ENCODE data around the gene GALNS. TPM values are rescaled to one million over a fixed set of nuclear protein-coding genes. Genes with fewer than 3 reads are reported as not detected.

GALNS gene
- total and polyA plus RNA-seq, 4 donors, result 9.3 to 44.1 (median 28.9) TPM

DNA sequence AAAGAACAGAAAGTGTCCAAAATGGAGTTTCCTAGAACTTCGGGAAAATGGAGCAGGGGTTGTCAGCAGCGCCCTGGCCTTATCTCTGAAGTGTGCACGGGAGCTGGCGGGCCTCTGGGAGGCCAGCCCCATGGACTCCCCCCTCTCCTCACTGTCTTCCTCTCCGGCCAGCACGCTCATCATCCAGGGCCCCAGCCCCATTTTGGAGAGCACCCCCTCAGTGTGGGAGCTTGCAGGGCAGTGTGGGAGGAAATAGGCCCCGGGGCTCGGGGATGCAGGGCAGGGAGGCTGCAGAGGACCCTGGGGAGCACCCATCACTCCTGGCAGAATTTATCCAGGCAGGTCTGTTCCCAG is 14.6 kb upstream of the GALNS start:
- no peak for DNase-seq
- Histone ChIP-seq H3K27me3 (ENCODE audit: control insufficient read depth in 1 of 2, insufficient read depth in 2 of 2, low read length in 1 of 2) (no peaks in the 10 kb centered on the region), H3K36me3 (ENCODE audit: control insufficient read depth in 1 of 2, insufficient read depth in 2 of 2, low read length in 1 of 2) (no peaks in the 10 kb centered on the region), H3K4me3 (ENCODE audit: low read length in 2 of 2) (no peak overlapping the region), H3K4me1 (ENCODE audit: control insufficient read depth in 1 of 2, insufficient read depth in 2 of 2, low read length in 2 of 2) (no peaks in the 10 kb centered on the region), H3K27ac (ENCODE audit: low read depth in 1 of 2, low read length in 2 of 2) (no peak overlapping the region), H3K9me3 (ENCODE audit: control insufficient read depth, low read length) (no peaks in the 10 kb centered on the region)
- WGBS, 2 donors, result 34 to 39% methylated on average over 8 of the region's 8 CpGs
- no peak for ATAC-seq (ENCODE audit: low FRiP score)
- intact Hi-C loops (cut with DNase I), result no loop called here

DNA sequence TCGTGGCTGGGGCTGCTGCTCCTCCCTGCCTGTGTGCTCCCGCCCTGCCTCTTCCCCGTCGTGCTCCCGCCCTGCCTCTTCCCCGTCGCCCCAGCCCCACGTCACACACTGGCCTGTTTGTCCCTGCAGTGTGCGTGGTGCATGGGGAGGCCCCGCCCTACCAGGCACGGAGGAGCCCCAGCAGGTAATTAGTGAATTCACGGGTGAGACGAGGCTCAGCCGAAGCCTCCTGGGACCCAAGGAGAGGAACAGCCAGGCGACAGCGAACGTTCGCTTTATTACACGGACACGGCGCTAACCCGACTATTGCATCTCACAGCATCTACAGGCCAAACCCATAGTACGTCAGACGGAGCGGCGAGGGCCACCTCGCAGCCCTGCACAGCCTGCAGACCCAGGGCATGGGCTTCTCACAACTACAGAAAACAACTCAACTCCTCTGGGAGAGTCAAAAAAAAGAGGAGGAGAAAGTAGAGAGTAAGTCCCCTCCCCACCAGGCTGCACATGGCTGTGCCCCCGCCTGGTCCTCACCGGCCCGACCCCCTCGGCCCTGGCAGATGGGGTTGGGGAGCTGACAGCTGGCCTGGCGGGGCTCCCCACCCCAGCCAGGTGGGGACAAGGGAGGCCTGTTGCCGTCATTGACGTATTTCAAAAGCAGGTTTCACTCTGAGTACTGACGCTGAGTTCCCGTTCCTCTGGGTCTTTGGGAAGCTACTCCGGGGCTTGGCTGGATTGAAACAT is 14.0 kb upstream of the GALNS start:
- no peaks in the 10 kb centered on the region for H3K27me3 ChIP-seq (ENCODE audit: control insufficient read depth in 1 of 2, insufficient read depth in 2 of 2, low read length in 1 of 2)
- DNase-seq, result no peak
- no peak overlapping the region for H3K27ac ChIP-seq (ENCODE audit: low read depth in 1 of 2, low read length in 2 of 2)
- no peak for ATAC-seq (ENCODE audit: low FRiP score)
- intact Hi-C loops (cut with DNase I), result no loop called here
- no peaks in the 10 kb centered on the region for H3K36me3 ChIP-seq (ENCODE audit: control insufficient read depth in 1 of 2, insufficient read depth in 2 of 2, low read length in 1 of 2)
- 47 to 53% methylated on average over 37 of the region's 37 CpGs for WGBS, 2 donors
- H3K4me1 ChIP-seq (ENCODE audit: control insufficient read depth in 1 of 2, insufficient read depth in 2 of 2, low read length in 2 of 2), result no peaks in the 10 kb centered on the region
- H3K9me3 ChIP-seq (ENCODE audit: control insufficient read depth, low read length), result no peaks in the 10 kb centered on the region
- H3K4me3 ChIP-seq (ENCODE audit: low read length in 2 of 2), result no peak overlapping the region

DNA sequence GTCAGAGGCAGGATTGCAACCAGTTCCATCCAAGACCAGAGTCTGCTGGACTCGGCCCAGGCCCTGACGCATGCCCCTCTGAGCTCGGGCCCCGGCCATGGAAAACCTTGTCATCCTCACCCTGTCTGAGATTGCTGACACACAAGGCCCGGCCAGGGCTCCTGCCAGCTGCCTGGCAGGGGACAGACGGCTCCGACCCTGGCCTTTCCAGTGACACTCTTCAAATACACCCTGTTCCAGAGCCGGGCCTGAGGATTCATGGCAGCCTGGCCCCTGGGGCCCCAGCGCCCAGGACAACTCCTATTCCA is 12.9 kb upstream of the GALNS start:
- 31 to 35% methylated on average over 9 of the region's 9 CpGs for WGBS, 2 donors

DNA sequence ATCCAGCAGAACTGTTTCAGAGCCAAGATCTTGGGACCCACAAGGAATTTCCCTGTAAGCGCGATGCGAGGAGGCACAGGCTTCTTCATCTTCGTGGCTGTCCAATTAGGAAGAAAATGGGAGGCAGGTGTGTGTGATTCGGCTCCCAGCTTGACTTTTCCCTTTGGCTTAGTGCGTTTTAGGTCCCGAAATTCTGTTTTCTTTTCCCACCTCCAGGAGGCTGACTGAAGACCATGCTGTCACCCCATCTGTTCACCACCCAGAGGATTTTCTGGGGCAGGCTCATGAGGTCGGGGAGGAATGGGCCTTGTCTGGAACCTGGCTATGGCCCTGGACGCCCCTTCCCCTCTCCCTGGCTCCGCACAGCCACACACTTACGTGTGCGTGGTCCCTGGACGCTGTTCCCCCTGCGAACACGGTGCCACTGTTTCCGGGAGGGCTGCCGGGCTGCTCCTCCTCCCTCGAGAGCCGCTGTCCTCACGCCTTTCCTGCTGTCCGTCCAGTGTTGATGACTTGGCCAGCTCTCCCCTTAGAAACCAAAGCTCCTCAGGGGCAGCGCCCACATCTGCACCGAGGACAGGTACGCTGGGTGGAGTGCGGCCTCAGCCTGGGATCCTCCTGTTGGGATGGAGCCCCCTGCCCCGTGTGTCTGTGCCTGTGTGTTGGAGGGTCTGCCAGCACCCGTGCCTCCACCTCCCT is 12.4 kb upstream of the GALNS start:
- Histone ChIP-seq H3K27me3 (ENCODE audit: control insufficient read depth in 1 of 2, insufficient read depth in 2 of 2, low read length in 1 of 2) (no peaks in the 10 kb centered on the region), H3K27ac (ENCODE audit: low read depth in 1 of 2, low read length in 2 of 2) (no peak overlapping the region), H3K36me3 (ENCODE audit: control insufficient read depth in 1 of 2, insufficient read depth in 2 of 2, low read length in 1 of 2) (no peaks in the 10 kb centered on the region), H3K4me1 (ENCODE audit: control insufficient read depth in 1 of 2, insufficient read depth in 2 of 2, low read length in 2 of 2) (no peaks in the 10 kb centered on the region), H3K4me3 (ENCODE audit: low read length in 2 of 2) (no peak overlapping the region), H3K9me3 (ENCODE audit: control insufficient read depth, low read length) (no peaks in the 10 kb centered on the region)
- 60 to 79% methylated on average over 27 of the region's 27 CpGs for WGBS, 2 donors
- intact Hi-C loops (cut with DNase I), result no loop called here
- ATAC-seq (ENCODE audit: low FRiP score) (no peak), DNase-seq (no peak)

More for the DNA sequence above, 12.9 kb upstream of the GALNS start:
- Histone ChIP-seq H3K27ac (ENCODE audit: low read depth in 1 of 2, low read length in 2 of 2) (no peak overlapping the region), H3K9me3 (ENCODE audit: control insufficient read depth, low read length) (no peaks in the 10 kb centered on the region), H3K4me1 (ENCODE audit: control insufficient read depth in 1 of 2, insufficient read depth in 2 of 2, low read length in 2 of 2) (no peaks in the 10 kb centered on the region), H3K36me3 (ENCODE audit: control insufficient read depth in 1 of 2, insufficient read depth in 2 of 2, low read length in 1 of 2) (no peaks in the 10 kb centered on the region), H3K4me3 (ENCODE audit: low read length in 2 of 2) (no peak overlapping the region), H3K27me3 (ENCODE audit: control insufficient read depth in 1 of 2, insufficient read depth in 2 of 2, low read length in 1 of 2) (no peaks in the 10 kb centered on the region)
- intact Hi-C loops (cut with DNase I), result no loop called here
- no peak for DNase-seq
- no peak for ATAC-seq (ENCODE audit: low FRiP score)

DNA sequence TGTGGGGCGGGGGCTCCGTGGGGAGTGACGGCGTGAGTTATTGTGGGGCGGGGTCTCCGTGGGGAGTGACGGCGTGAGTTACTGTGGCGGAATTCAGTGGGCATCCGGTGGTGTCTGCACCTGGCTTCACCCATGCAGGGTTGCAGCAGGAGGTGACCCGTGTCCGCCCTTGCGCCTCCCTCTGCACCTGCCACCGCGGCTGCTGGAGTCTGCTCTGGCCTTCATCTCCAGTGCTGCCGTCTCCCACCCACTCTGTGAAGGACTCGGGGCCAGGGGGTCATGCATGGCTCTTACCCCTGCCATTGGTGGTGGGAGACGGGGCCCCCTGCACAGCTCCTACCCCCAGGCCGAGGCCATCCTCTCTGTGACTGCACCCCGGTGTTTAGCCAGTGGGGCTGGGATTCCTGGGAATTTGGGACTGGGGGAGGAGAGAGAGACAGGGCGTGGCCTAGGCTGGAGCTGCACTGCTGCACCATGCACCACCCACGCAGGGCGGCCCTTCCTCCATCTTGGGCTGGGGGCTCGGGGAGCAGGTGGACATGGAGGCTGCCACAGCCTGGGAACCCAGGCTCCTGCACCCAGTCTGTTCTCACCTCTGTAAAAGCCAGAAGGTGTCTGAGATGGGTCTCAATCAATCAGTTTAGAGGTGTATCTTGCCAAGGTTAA is 11.0 kb upstream of the GALNS start:
- no peaks in the 10 kb centered on the region for H3K4me1 ChIP-seq (ENCODE audit: control insufficient read depth in 1 of 2, insufficient read depth in 2 of 2, low read length in 2 of 2)
- H3K36me3 ChIP-seq (ENCODE audit: control insufficient read depth in 1 of 2, insufficient read depth in 2 of 2, low read length in 1 of 2), result peaks cover 0 to 2% of the 10 kb centered on the region in 2 donors
- H3K27me3 ChIP-seq (ENCODE audit: control insufficient read depth in 1 of 2, insufficient read depth in 2 of 2, low read length in 1 of 2), result no peaks in the 10 kb centered on the region
- no peak overlapping the region for H3K4me3 ChIP-seq (ENCODE audit: low read length in 2 of 2)
- DNase-seq (peak in 1 of 2 donors; percentile 45), ATAC-seq (ENCODE audit: low FRiP score) (no peak)
- no peaks in the 10 kb centered on the region for H3K9me3 ChIP-seq (ENCODE audit: control insufficient read depth, low read length)
- 85 to 90% methylated on average over 24 of the region's 24 CpGs for WGBS, 2 donors
- no peak overlapping the region for H3K27ac ChIP-seq (ENCODE audit: low read depth in 1 of 2, low read length in 2 of 2)
- intact Hi-C loops (cut with DNase I), result no loop called here

DNA sequence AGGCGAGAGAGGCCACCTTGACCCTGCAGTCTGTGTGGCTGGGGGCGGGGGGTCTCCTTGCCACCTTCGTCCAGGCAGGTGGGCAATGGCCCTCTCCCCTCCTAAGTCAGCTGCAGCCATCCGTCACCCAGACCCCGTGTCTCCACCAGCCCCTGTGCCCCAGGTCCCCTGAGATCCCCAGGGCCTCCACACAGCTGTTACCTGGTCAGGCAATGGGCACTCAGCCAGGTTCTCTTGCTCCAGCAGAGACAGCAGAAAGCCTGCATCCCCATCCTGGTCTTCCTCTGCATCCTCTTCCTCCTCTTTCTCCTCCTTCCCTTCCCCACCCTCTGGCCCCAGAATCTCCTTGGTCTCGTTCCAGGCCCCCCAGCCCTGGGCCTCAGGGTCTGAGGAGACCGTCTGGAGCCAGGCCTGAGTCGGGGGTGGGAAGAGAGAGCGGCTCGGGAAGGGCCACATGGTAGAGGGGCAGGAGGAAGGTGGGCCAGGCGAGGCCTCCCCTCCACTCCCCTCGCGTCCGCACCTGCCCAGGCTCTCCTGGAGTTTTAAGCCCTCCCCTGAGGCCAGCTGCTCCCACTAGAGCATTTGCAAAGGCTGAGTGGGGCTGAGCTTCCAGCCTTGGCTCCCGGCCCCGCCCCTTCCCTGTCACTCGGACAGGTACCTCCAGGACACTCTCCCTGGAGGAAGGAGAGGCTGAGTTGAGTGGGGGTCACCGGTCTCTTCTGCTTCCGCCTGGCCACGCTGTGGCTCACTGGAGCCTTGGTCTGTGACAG is 9.6 kb upstream of the GALNS start, which contains the start of gene PABPN1L:
Gene PABPN1L, minus strand, starts transcription at position 510 of the 770 bp plus-strand sequence. Its CDS starts 54 bp downstream, at position 456.
- H3K27ac ChIP-seq (ENCODE audit: low read depth in 1 of 2, low read length in 2 of 2), result no peak within 1 kb of the TSS
- no peak within 1 kb of the TSS for H3K4me3 ChIP-seq (ENCODE audit: low read length in 2 of 2)
- intact Hi-C loops (cut with DNase I), result no loop called here
- ATAC-seq (ENCODE audit: low FRiP score), result no peak
- H3K9me3 ChIP-seq (ENCODE audit: control insufficient read depth, low read length), result no peaks in the 10 kb centered on the region
- no peaks in the 10 kb centered on the region for H3K4me1 ChIP-seq (ENCODE audit: control insufficient read depth in 1 of 2, insufficient read depth in 2 of 2, low read length in 2 of 2)
- no peak for DNase-seq
- H3K27me3 ChIP-seq (ENCODE audit: control insufficient read depth in 1 of 2, insufficient read depth in 2 of 2, low read length in 1 of 2), result no peaks in the 10 kb centered on the region
- WGBS, 2 donors, result 76 to 77% methylated on average over 20 of the region's 20 CpGs
- H3K36me3 ChIP-seq (ENCODE audit: control insufficient read depth in 1 of 2, insufficient read depth in 2 of 2, low read length in 1 of 2), result peaks cover 0 to 2% of the 10 kb centered on the region in 2 donors

DNA sequence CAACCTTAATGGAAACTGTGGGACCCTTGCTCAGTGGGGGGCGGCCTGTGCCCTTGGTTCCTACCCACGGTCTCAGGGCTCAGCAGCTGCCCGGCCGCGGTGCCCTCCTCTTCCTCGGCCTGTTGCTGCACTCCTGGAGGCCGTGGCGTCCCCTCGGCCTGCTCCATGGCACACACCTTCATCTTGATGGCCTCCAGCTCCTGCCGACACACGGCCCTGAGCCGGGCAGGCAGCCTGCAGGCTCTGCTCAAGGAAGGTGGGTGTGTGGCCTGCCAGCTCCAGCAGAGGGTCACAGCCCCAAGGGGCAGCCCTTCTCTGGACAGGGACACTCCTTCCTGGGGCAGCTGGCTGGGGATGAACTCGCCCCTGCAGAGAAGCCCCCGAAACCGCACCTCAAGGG is 9.0 kb upstream of the GALNS start:
- Histone ChIP-seq H3K36me3 (ENCODE audit: control insufficient read depth in 1 of 2, insufficient read depth in 2 of 2, low read length in 1 of 2) (peaks cover 0 to 2% of the 10 kb centered on the region in 2 donors), H3K9me3 (ENCODE audit: control insufficient read depth, low read length) (no peaks in the 10 kb centered on the region), H3K4me3 (ENCODE audit: low read length in 2 of 2) (no peak overlapping the region), H3K27ac (ENCODE audit: low read depth in 1 of 2, low read length in 2 of 2) (no peak overlapping the region), H3K4me1 (ENCODE audit: control insufficient read depth in 1 of 2, insufficient read depth in 2 of 2, low read length in 2 of 2) (no peaks in the 10 kb centered on the region), H3K27me3 (ENCODE audit: control insufficient read depth in 1 of 2, insufficient read depth in 2 of 2, low read length in 1 of 2) (no peaks in the 10 kb centered on the region)
- ATAC-seq (ENCODE audit: low FRiP score) (no peak), DNase-seq (no peak)
- intact Hi-C loops (cut with DNase I), result no loop called here
- 84 to 91% methylated on average over 15 of the region's 15 CpGs for WGBS, 2 donors

DNA sequence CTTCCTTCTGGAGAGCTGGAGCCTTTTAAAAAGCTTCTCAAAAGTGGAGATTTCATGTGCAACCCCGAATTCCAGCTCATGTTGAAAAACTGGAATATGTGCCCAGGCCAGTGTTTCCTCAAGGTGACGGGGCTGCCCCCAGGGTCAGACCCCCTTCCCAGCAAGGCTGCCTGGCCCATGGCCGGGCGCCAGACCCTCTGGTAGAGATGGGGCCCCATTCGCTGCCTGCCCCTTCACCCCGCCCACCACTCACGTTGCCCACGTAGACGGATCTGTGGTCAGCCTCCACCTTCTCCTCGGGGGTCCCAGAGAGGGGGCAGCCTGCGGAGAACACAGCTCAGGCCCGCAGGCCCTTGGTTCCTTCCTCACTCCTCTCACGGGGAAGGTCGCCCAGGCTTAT is 8.6 kb upstream of the GALNS start:
- no peak for DNase-seq
- 78 to 80% methylated on average over 13 to 14 of the region's 14 CpGs for WGBS, 2 donors
- Histone ChIP-seq H3K9me3 (ENCODE audit: control insufficient read depth, low read length) (no peaks in the 10 kb centered on the region), H3K27ac (ENCODE audit: low read depth in 1 of 2, low read length in 2 of 2) (no peak overlapping the region), H3K27me3 (ENCODE audit: control insufficient read depth in 1 of 2, insufficient read depth in 2 of 2, low read length in 1 of 2) (no peaks in the 10 kb centered on the region), H3K4me1 (ENCODE audit: control insufficient read depth in 1 of 2, insufficient read depth in 2 of 2, low read length in 2 of 2) (no peaks in the 10 kb centered on the region), H3K4me3 (ENCODE audit: low read length in 2 of 2) (no peak overlapping the region), H3K36me3 (ENCODE audit: control insufficient read depth in 1 of 2, insufficient read depth in 2 of 2, low read length in 1 of 2) (peaks cover 0 to 2% of the 10 kb centered on the region in 2 donors)
- intact Hi-C loops (cut with DNase I), result no loop called here
- no peak for ATAC-seq (ENCODE audit: low FRiP score)
